Activated CD8-positive, alpha-beta memory T cell treated with anti-CD3 and anti-CD28 coated beads for 24 hours (primary cell): ENCODE measurements around the gene DNAJB2.
"Not testable (repeated sequence)": the region's sequence is repeated elsewhere in the genome, so short reads cannot be mapped to it uniquely, and the experiment has no call there.

Experiments
- DNase-seq: peaks from one replicate; pipeline ENCODE4 v3.0.0-alpha.2; 2020

DNAJB2 gene

DNA sequence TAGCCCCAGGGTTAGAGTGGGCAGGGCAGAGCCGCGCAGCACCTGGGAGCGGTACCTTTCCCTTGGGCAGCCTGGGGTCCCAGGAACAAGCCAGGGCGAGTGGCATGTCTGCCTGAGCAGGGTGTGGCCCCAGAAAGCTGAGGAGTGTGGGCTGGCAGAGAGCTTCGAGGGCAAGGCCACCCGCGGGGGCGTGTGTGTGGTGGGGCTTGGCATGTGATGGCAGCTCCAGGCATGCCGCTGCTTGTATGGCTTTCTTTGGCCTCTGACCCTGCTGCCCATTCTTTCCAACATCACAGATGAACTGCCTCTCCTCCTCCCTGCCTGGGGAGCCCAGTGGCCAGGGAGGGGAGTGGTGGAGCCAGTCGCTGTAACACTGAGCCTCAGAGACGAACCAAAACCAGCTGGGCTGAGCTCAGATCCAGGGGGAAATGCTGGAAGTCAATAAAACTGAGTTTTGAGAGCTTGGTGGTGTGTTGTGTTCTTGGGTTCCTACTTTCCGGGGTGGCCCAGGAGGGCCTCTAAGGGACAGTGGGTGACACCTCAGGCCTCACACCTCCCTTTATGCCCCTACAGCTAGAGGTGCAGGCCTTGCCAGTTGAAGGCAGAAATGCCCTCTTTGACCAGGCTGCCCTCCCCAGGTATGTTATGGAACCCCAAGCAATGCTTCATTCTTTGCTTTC, 7.4 kb downstream of the DNAJB2 start:
- DNase-seq, result no peak

DNA sequence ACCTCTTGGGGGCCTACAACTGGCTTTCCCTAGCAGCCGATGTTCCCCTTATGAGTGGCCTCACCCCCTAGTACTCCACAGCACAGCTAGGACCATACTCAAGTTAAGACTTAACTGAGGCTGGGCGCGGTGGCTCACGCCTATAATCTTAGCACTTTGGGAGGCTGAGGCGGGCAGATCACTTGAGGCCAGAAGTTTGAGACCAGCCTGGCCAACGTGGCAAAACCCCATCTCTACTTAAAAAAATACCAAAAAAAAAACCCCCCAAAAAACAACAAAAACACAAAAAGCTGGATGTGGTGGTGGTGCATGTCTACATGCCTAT, 7.9 kb downstream of the DNAJB2 start:
- not testable (repeated sequence) for DNase-seq

DNA sequence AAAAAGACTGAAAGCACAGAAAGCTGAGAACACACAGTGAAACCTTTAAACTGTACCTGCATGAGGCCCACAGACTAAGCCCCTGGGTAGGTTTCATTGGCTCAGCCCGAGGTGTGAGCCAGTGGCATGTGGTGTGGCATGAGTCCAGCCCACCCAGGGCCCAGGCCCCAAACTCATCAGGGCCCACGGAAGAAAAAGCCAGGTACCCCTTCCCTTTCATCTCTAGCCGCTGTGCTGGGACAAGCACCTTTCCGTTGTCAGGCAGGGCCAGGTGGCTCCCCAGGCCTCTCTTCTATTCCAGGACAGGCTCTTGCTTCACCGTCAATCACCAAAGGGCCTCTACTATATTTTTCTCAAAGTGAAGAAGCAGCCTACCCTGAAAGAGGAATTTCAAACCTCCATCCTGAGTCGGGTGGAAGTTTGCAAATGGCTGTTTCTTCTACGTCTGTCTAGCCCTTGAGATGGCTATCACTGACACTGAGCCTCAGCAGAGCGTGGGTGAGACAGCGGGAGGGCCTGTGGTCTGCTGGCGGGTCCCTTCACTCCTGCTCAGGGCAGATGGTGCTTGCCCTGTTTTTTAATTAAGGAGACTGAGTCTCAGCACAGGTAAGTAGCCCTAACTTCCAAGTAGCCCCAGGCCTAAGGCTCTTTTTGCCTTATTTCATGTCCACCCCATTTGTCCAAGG, 8.6 kb downstream of the DNAJB2 start:
- DNase-seq, result no peak

DNA sequence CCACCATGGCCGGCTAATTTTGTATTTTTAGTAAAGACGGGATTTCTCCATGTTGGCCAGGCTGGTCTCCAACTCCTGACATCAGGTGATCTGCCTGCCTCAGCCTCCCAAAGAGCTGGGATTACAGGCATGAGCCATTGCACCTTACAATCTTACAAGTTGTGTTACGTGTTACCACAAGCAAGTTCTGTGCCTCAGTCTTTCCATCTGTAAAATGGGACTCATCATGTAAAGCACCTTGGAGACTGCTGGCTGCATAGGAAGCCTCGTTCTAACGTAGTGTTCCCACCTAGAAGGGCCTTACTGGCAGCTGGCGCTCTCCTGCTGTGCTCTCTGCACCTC, 10.0 kb downstream of the DNAJB2 start:
- DNase-seq, result no peak

DNA sequence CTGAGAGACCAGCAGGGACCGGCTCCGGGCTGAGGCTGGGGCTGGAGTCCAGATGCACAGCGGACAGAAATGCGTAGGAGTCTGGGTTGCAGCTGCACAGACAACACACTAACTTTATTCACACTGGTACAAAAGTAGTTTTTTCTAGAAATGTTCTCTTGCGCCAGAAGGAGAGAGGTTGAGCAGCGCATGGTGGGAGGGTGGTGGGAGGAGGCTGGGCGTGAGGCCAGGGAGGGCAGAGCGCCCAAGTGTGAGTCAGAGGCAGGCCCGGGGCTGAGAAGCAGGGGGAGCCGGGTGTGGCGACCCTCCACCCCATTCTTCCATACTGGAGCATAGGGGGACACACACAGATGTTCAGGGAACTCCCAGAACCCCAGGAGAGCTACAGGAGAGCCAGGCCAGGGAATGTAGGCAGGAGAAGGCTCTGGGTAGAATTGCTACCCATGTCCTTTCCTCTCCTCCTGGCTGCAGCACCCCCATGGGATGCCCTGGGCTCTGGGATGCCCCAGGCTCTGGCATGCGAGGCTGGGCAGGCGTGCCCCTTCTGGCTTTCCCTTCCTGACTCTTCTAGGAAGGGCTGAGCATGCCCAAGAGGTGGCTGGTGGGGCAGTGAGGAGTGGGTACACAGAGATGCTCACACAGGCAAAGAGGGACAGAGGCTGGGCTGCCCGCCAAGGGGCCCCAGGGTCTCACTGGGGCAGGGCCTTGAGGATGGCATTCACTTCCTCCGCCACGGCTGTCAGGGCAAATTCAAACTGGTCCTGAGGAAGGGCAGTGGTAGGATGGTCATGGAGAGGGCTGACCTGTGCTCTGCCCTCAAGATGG, 10.6 kb downstream of the DNAJB2 start:
- no peak for DNase-seq

DNA sequence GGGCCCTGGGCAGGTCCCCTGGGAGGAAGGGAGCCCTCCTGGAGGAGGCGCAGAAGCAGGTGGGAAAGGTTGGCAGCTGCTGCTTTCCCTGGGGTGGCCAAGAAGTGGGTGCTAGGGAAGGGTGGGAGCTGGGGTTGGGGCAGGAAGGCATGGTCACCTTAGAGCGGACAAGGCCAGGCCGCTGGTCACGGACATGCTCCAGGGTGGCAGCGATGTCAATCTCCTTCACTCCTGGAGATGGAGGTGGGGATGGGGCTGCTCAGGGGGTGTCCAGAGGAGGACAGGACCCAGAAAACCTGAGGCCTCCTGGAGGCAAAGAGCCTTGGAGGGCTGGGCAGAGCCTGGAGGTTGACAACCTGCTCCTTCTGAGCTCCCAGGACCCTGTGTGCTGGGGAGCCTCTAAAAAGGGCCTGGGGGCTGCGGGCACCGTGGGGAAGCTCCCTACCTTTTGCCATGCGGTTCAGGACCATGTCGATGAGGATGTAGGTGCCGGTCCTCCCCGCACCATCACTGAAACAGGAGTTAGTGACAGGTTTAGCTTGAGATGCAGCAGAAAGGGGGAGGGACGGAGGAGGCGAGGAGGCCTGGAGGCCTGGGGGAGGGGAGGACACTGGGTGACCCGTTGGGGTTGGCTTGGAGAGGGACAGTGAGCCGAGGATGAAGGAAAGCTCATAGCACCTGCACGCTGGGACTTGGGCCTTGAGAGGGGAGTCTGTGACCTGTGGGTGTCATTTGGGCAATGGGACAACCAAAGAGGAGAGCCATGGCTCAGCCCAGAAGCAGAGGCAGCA, 11.4 kb downstream of the DNAJB2 start:
- no peak for DNase-seq

DNA sequence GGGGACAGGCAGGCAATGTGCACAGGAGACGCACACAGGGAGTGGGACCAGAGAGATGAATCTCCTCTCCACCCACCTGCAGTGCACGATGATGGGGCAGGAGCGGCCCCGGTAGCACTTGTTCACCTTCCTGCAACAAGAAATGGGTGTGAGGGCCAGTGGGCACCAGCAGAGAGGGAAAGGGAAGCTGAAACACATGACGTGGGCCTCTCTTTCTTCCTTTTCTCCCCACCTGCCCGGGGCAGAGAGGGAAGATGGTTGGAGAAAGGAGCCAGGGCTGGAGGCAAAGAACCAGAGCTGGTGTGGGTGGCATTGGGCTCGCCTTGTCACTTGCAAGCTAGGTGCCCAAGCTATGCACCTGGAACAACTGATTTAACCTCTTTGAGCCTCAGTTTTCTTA, 12.2 kb downstream of the DNAJB2 start:
- DNase-seq, result no peak

DNA sequence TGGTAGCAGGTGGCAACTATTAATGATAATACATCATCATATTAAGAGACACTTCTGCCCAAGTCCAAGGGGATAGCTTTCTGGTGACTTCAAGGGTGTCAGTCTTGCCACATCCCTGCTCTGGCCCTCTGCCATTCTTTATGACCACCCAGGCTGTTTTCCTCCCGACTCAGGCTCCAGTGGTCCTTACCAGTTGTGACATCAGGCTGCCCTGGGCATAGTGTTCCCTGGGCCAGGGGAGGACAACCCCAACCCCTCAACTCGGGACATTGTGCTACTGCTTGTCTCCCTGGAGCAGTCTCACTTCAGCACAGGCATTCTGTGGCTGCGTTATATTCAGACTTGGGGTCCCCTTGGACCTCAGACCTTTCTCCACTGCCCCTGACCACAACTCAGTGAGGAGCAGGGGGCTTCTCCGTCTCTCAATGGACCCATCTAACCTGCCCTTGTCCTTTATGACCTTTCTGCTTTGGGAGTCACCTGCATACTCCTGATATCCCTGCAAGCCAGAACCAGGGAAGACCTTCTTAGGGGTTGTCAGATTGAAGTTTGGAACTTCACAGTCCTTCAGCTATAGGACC, 12.8 kb downstream of the DNAJB2 start:
- no peak for DNase-seq

DNA sequence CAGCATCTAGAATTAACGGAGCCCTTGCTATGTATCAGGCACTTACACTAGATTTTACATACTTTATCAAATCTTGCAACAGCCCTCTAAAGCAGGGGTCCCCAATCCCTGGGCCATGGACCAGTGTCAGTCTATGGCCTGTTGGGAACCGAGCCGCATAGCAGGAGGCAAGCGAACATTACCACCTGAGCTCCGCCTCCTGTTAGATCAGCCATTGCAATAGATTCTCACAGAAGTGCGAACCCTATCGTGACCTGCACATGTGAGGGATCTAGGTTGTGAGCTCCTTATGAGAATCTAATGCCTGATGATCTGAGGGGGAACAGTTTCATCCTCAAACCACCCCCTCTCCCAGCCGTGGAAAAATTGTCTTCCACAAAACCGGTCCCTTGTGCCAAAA, 13.4 kb downstream of the DNAJB2 start:
- peak; percentile 43 for DNase-seq

DNA sequence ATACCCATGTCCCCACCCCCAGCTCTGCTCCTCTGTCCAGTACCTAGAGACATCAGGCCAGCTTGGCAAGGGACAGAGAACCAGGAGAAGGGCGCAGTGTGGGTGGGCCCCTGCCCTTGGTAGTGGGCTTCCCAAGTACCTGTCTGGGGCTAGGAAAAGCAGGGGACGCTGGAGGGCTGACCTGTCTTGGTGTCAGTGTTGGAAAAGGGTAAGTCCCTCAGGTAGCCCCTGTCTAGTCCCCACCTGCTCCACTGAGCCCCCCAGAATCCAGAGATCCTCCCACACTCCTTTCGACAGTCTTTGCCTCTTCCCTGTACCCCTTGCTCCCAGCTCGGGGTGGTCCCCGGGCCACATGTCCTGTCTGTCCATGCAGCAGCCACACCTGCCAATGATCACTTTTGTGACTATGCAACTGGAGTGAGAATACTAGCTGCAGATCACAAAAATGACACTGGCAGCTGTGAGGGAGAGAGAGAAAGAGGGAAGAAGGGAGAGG, 14.6 kb downstream of the DNAJB2 start:
- DNase-seq, result peak; percentile 56

DNA sequence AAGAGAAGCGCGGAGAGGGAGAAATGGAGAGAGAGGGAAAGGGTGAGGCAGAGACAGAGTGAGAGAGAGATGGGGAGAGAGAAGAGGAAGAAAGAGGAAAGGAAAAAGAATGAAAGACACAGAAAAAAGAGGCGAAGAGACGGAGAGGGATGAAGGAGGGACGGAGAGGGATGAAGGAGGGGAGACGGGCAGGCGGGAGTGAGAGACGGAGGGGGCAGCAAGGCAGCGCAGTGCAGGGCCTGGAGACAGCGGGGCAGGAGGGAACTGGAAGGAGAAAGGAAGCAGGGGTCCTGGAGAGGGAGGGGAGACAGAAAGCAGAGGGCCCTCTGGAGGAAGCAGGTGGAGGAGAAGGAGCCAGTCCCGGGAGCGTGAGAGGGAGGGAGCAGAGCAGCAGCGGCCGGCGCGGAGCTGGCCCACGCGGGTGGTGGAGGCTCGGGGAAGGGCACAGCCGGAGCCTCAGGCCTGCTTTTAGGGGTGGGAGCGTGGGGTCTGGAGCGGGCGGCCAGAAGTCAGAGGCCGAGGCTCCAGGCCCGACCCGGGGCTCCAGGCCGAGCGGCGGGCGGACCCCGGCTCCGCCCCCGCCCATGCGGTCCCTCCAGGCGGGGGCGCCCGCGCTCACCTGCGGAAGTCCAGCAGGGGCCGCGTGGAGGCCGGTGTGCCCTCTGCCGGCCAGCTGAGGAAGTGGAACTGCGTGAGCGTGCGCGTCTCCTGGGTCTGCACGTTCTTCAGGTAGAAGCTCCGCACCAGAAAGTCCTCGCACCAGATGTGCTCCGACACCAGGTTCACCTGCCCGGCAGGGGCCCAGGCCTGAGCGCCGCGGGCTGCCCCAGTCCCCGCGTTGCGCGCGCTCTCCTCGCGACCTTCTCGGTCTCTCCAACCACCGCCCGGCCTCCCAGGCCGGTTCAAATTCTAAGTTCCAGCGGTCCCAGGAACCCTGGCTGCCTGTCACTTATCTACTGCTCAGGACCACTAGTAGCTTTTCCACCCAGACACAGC, 15.5 kb downstream of the DNAJB2 start:
- peak; percentile 95 for DNase-seq

DNA sequence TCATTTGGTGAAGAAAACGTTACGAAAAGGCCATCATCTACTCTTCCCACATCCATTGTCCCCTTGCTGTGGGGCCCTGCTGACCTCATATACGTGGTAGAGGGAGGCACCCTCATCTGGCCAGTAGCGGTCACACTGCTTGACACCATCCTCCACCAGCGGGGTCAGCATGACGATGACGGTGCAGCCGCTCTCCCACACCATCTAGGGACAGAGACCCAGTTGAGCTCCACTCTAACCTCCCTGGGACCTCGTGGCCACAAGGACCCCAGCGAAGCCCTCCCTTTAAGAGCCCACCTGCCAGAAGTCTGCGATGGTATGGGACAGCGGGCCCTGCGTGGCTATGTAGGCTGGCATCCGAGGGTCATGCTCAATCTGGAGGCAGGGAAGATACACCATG, 17.0 kb downstream of the DNAJB2 start:
- no peak for DNase-seq

DNA sequence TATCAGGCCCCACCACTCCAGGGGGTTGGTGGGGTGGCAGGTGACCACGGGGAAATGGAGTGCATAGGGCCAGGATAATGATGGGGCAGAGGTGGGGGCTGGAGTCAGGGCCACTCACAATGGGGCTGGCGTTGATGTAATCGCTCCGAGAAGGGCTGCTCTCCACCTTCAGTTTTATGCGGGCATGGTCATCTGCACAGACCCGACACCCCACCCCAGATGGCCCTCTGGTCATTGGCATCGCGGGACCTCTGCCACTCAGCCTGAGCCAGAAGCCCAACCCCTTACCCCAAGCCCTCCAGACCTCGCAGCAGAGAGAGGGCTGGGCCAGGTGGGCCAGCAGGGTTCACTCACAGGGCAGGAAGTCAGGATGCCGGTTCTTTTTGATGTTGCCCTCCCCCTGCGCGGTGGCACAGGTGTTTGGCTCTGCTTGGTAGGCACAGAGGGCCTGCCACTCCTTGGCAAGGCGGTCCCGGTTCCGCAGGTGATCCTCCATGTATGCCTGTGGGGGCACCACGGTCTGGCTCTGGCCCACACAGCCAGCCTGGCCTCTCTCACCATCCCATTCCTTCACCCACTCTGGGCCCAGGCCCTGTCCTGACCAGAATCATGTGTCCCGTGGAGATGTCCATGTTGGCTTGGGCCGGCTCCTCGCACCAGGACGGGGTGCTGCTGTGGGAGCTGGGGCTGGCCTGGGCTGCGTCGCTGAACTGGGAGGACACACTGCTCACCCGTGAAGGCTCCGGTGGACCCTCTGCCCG, 17.6 kb downstream of the DNAJB2 start:
- no peak for DNase-seq

DNA sequence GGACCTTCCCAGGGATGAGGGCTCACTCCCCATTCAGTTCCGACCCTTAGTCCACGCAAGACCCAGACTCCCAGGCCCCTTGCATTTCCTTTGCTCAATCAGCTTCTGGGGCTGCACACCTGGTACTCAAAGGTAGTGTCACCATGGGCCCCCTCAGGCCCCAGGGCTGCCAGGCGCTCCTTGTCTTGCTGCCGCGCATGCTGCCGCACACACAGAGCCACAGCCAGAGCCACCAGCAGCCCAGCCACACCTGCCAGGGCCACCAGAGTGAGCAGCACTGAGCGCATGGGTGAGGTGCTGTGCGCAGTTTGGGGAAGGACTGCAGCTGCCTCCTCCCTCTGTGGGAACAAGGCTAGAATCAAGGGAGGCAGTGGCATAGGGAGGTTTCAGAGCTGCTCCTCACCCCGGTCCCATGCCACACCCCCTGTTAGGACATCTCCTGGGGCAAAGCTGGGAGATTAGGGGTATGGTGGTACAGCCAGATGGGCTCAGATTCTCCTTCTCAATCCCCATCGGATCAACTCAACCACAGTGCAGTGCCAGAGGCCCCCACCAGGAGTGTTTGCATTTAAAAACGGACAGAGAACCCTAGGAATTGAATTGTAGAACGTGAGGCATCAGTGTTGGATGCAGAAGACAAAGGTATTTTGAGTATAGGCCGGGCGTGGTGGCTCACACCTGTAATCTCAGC, 18.7 kb downstream of the DNAJB2 start:
- DNase-seq, result peak; percentile 54

DNA sequence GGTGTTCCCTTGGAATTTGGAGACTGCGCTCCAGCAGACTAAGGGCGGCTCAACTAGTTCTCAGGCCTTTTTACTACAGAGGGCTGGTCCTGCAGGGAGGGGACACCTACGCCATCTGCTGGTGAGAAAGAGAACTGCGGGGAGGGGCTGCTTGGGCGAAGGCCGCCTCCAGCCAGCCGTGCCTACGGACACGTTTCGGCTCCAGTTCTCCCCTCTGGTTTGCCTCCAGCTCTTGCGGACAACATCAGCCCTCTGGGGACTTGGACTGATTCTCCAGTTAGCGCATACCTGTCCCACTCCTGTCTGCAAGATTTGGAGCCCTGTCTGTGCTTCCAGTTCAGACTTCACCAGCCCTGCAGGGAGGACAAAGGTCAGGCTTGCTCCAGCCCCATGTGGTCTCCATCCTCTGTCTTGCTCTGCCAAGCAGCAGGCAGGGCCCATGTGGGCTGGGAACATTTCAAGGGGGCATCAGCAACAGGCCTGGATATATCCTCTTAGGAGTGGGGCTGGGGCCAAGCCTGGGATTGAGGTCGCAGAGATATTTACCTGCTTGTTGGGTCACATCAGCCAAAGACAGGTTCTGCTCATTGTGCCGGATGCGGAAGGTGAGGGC, 19.7 kb downstream of the DNAJB2 start:
- DNase-seq, result peak; percentile 98

DNA sequence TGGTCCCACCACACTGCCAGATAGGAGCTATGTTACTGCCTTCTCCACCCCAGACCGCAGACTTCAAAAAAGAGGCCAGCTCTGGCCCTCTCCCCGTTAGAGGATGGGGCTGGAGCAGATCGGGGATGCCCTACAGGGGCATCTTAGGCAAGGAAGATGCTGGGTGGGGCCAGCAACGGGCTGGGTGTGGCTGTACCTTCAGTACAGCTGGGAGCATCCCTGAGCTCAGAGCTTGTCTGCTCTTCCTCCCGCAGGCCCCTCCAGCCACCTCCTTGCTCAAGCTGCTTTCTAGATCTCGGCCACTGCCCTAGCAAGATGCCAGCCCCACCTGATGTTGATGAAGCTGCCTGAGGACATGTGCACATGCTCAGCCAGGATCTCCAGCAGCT, 20.2 kb downstream of the DNAJB2 start:
- no peak for DNase-seq

DNA sequence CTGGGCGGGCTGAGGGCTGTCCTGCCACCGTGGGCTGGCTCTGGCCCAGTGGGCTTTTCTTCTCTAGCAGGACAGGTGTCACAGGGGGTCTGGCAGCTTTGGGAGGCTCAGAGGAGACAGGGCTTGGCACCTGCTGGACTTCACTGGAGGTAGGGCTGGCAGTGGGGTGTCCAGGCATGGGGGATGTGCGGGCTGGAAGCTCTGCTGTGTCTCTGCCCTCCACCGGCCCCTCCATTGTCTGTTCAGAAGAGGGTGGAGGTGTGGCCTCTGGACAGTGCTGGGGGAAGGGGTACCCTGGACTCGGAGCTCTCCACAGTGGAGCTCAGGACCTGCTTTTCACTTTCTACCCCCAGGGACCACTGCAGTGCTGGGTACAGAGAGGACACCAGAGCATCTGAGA, 20.9 kb downstream of the DNAJB2 start:
- peak; percentile 47 for DNase-seq

DNA sequence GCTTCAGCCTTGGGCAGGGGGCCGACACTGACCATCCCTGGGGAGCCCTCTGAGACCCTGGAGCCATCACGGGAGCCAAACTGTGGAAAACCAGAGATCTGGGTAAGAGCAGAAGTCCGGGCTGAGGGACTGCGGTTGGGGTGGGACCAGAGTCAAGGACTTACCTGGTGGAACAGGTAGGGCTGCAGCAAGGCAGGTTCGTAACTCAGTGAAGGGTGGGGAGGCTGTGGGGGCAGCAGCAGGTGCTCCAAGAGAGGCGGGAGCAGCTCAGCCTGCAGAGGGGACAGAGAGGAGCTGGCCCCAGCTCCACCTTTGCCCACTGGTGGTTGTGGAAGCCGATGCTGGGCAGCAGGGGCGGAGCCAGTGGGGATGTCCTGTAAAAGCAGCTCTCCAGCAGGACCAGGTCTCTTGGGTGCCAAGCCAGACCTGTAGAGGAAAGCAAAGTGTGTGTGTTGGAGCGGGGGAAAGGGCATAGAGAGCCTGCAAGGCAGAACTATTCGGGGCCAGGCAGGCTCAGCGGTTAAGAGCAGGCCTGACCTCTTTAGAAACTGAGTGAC, 23.3 kb downstream of the DNAJB2 start:
- no peak for DNase-seq

DNA sequence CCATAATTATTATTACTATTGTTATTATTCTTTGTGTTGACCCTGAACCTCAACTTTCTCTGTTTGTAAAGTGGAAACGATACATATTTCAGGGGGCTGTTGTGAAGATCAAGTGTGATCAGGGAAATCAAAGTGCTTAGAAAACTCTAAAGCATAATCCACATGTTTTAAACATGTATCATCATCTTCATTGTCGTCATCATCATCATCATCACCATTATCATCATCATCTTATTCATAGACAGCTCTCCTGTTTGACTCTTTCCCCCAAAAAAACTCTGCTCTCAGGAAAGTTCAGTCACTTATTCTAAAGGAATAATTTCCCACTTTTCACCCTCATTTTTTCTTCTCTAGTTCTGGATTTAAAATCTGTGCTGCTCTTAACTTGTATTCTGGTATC, 25.1 kb downstream of the DNAJB2 start:
- DNase-seq, result no peak
